Effector memory CD4-positive, alpha-beta T cell (primary cell): ENCODE results near the gene CATSPER1.

ENCODE experiments used
- DNase-seq, 3 donors: peaks; one replicate each; pipeline ENCODE4 v3.0.0-alpha.2; 2020
- H3K27ac ChIP-seq: 2 replicates; pipeline ENCODE4 v1.7.0; 2013; ENCODE audit warnings: mild to moderate bottlenecking, low read length, moderate library complexity; ENCODE audit not compliant: insufficient read depth, poor library complexity, severe bottlenecking
- H3K27me3 ChIP-seq: replicated peaks from 2 replicates; pipeline ENCODE4 v1.7.0; 2013; ENCODE audit warnings: mild to moderate bottlenecking, low read length; ENCODE audit not compliant: insufficient read depth, control insufficient read depth, poor library complexity, severe bottlenecking
- H3K36me3 ChIP-seq: 2 replicates; pipeline ENCODE4 v1.7.0; 2013; ENCODE audit warnings: mild to moderate bottlenecking, low read length, moderate library complexity; ENCODE audit not compliant: control insufficient read depth, insufficient read depth
- H3K4me1 ChIP-seq: 2 replicates; pipeline ENCODE4 v1.7.0; 2013; ENCODE audit warnings: low read length, mild to moderate bottlenecking; ENCODE audit not compliant: control insufficient read depth, insufficient read depth, poor library complexity, severe bottlenecking
- H3K4me3 ChIP-seq: 2 replicates; pipeline ENCODE4 v1.7.0; 2013; ENCODE audit warnings: low read length, low read depth, mild to moderate bottlenecking; ENCODE audit not compliant: insufficient read depth, poor library complexity, severe bottlenecking
- H3K9me3 ChIP-seq: 2 replicates; pipeline ENCODE4 v1.7.0; 2013; ENCODE audit warnings: mild to moderate bottlenecking, low read length, moderate library complexity; ENCODE audit not compliant: control insufficient read depth
- total RNA-seq, 3 donors: gene quantifications; one replicate each; lab custom pipeline; 2026; lab: John Stamatoyannopoulos, UW

CATSPER1 gene
- 0 to 0.39 (median 0) reads per million in 3 donors for total RNA-seq

- DNase-seq: no peak
- Histone ChIP-seq H3K4me3 (no peak within 1 kb of the TSS), H3K4me1 (peaks cover 6% of the 10 kb centered on the region), H3K9me3 (no peaks in the 10 kb centered on the region), H3K27ac (no peak within 1 kb of the TSS), H3K36me3 (no peaks in the 10 kb centered on the region), H3K27me3 (no peaks in the 10 kb centered on the region)
Observed at GRCh38 chr11:66026017-66026529, at the start of gene CATSPER1. CATSPER1 (minus strand) TSS chr11:66026479; CDS start chr11:66026379, 100 bp downstream.

- H3K4me1 ChIP-seq: peaks cover 32% of the 10 kb centered on the region
- H3K27ac ChIP-seq: no peak overlapping the region
- peaks cover 6% of the 10 kb centered on the region for H3K36me3 ChIP-seq
- no peak overlapping the region for H3K4me3 ChIP-seq
- no peak for DNase-seq
- H3K9me3 ChIP-seq: no peaks in the 10 kb centered on the region
- no peaks in the 10 kb centered on the region for H3K27me3 ChIP-seq
Observed at GRCh38 chr11:66075273-66075672, 49.0 kb upstream of the CATSPER1 start.

- no peak overlapping the region for H3K4me3 ChIP-seq
- H3K27ac ChIP-seq: no peak overlapping the region
- no peaks in the 10 kb centered on the region for H3K27me3 ChIP-seq
- H3K4me1 ChIP-seq: peaks cover 30% of the 10 kb centered on the region
- no peaks in the 10 kb centered on the region for H3K9me3 ChIP-seq
- peaks cover 6% of the 10 kb centered on the region for H3K36me3 ChIP-seq
- DNase-seq: no peak
Observed at GRCh38 chr11:66073669-66074068, 47.4 kb upstream of the CATSPER1 start.

GRCh38 chr11:66072518-66072917 is 46.2 kb upstream of the CATSPER1 start:
- no peak for DNase-seq
- Histone ChIP-seq H3K27ac (peak overlapping the region; percentile 12), H3K36me3 (peaks cover 16% of the 10 kb centered on the region), H3K4me1 (peaks cover 28% of the 10 kb centered on the region), H3K27me3 (no peaks in the 10 kb centered on the region), H3K9me3 (no peaks in the 10 kb centered on the region), H3K4me3 (peak overlapping the region; percentile 79)

- Histone ChIP-seq H3K4me1 (peaks cover 28% of the 10 kb centered on the region), H3K9me3 (no peaks in the 10 kb centered on the region), H3K36me3 (peaks cover 20% of the 10 kb centered on the region), H3K27ac (peak overlapping the region; percentile 78), H3K4me3 (peak overlapping the region; percentile 79), H3K27me3 (no peaks in the 10 kb centered on the region)
- no peak for DNase-seq
Observed at GRCh38 chr11:66072081-66072480, 45.8 kb upstream of the CATSPER1 start.

GRCh38 chr11:66071381-66071801 is 45.1 kb upstream of the CATSPER1 start:
- peak overlapping the region; percentile 79 for H3K4me3 ChIP-seq

GRCh38 chr11:66070604-66071380 is 44.5 kb upstream of the CATSPER1 start:
- DNase-seq: peak in 1 of 3 donors; percentile 9
- peaks cover 22% of the 10 kb centered on the region for H3K36me3 ChIP-seq

More at GRCh38 chr11:66071381-66071801, 45.1 kb upstream of the CATSPER1 start:
- peak overlapping the region; percentile 78 for H3K27ac ChIP-seq
- no peaks in the 10 kb centered on the region for H3K9me3 ChIP-seq
- DNase-seq: no peak
- peaks cover 28% of the 10 kb centered on the region for H3K4me1 ChIP-seq
- H3K27me3 ChIP-seq: no peaks in the 10 kb centered on the region
- peaks cover 22% of the 10 kb centered on the region for H3K36me3 ChIP-seq

GRCh38 chr11:66069715-66070603 is 43.7 kb upstream of the CATSPER1 start, which contains the start of gene PACS1:
PACS1 (plus strand) TSS chr11:66070272; CDS start chr11:66070487, 215 bp downstream.
- peak within 1 kb of the TSS; percentile 79 for H3K4me3 ChIP-seq
- H3K9me3 ChIP-seq: no peaks in the 10 kb centered on the region
- H3K4me1 ChIP-seq: peaks cover 28% of the 10 kb centered on the region
- peak; percentile 70 to 74 (median 73) for DNase-seq
- H3K27me3 ChIP-seq: no peaks in the 10 kb centered on the region
- H3K36me3 ChIP-seq: peaks cover 26% of the 10 kb centered on the region
- H3K27ac ChIP-seq: peak within 1 kb of the TSS; percentile 84

More at GRCh38 chr11:66070604-66071380, 44.5 kb upstream of the CATSPER1 start:
- peaks cover 28% of the 10 kb centered on the region for H3K4me1 ChIP-seq
- H3K27ac ChIP-seq: peak overlapping the region; percentile 78
- H3K27me3 ChIP-seq: no peaks in the 10 kb centered on the region
- H3K4me3 ChIP-seq: peak overlapping the region; percentile 79
- H3K9me3 ChIP-seq: no peaks in the 10 kb centered on the region

GRCh38 chr11:66068923-66069714 is 42.8 kb upstream of the CATSPER1 start:
- peak in 1 of 3 donors; percentile 12 for DNase-seq
- Histone ChIP-seq H3K27me3 (no peaks in the 10 kb centered on the region), H3K27ac (peak overlapping the region; percentile 84), H3K36me3 (peaks cover 34% of the 10 kb centered on the region), H3K9me3 (no peaks in the 10 kb centered on the region), H3K4me3 (peak overlapping the region; percentile 59), H3K4me1 (peaks cover 28% of the 10 kb centered on the region)
